ENCODE data around the gene PKD1.
"Not testable (repeated sequence)": the region's sequence is repeated elsewhere in the genome, so short reads cannot be mapped to it uniquely, and the experiment has no call there.

The PKD1 gene

DNA sequence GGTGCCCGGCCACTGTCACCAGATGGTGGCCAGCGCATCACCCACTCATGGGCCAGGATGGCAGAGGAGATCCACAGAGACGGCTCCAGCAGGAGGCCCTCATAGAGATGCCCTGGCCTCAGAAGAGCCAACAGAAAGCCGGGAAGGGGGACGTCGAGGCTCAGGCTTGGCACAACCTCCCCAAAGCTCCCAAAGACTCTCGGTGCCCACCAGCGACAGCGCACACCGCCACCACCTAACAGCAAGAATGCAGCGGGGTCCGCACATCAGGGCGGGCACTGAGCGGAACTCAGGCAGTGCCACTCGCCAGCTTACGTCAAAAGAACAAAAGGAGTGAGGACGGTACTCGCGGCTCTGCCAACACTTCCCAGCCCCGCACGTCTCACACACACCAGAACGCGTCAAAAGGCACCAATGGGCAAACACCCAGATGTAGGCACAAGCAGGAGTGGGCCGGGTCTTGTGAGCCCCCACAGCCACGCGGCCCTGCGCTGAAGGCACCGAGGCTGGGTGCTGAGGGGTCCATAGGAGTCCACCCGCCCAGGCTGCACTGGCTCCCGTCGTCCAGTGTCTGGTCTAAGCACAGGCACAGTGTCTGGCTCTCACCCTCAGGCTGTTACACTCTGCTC is 8.7 kb downstream of the PKD1 start:
- not testable (repeated sequence) for H3K36me3 ChIP-seq (ENCODE audit: insufficient read depth, low read length); H3K9me3 ChIP-seq (ENCODE audit: low read length); H3K27me3 ChIP-seq (ENCODE audit: control insufficient read depth in 1 of 2, insufficient read depth in 2 of 2, low read length in 2 of 2)
- H3K4me3 ChIP-seq (ENCODE audit: low read depth in 1 of 2, low read length in 2 of 2), result peak overlapping the region in 1 of 2 donors; percentile 0
- peaks cover 29% of the 10 kb centered on the region for H3K4me1 ChIP-seq (ENCODE audit: insufficient read depth, low read length)
- peak overlapping the region; percentile 90 for H3K27ac ChIP-seq (ENCODE audit: low read depth, low read length)
- H3K9ac ChIP-seq (ENCODE audit: low read length), result peak overlapping the region; percentile 57

GRCh38 chr16:2126161-2126743 is 9.4 kb downstream of the PKD1 start:
- Histone ChIP-seq H3K9ac (ENCODE audit: low read length) (peak overlapping the region; percentile 57), H3K4me1 (ENCODE audit: insufficient read depth, low read length) (peaks cover 29% of the 10 kb centered on the region), H3K27ac (ENCODE audit: low read depth, low read length) (peak overlapping the region; percentile 90)
- not testable (repeated sequence) for H3K36me3 ChIP-seq (ENCODE audit: insufficient read depth, low read length); H3K4me3 ChIP-seq (ENCODE audit: low read depth in 1 of 2, low read length in 2 of 2); H3K9me3 ChIP-seq (ENCODE audit: low read length); H3K27me3 ChIP-seq (ENCODE audit: control insufficient read depth in 1 of 2, insufficient read depth in 2 of 2, low read length in 2 of 2)

DNA sequence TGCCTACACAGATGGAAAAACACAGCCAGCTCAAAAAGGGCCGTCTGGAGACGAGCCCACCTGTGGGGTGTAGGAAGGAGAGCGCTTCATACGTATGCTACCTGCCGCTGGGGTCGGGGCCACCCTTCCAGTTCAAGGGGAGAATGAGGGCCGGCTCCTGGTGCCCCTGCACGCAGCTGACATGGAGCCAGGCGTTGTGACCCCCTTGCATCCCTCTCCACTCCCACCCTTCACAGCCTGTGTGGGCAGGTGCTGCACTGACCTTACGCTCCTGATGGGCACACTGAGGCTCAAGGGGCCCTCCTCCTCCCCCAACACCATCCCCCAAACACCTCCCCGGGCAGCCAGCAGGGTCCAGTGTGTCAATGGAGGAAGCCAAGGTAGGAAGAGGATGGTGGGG is 10.1 kb downstream of the PKD1 start:
- H3K36me3 ChIP-seq (ENCODE audit: insufficient read depth, low read length); H3K27me3 ChIP-seq (ENCODE audit: control insufficient read depth in 1 of 2, insufficient read depth in 2 of 2, low read length in 2 of 2); H3K9me3 ChIP-seq (ENCODE audit: low read length): not testable (repeated sequence)
- Histone ChIP-seq H3K9ac (ENCODE audit: low read length) (peak overlapping the region; percentile 49), H3K27ac (ENCODE audit: low read depth, low read length) (peak overlapping the region; percentile 66), H3K4me3 (ENCODE audit: low read depth in 1 of 2, low read length in 2 of 2) (peak overlapping the region; percentile 12 to 50), H3K4me1 (ENCODE audit: insufficient read depth, low read length) (peaks cover 29% of the 10 kb centered on the region)

DNA sequence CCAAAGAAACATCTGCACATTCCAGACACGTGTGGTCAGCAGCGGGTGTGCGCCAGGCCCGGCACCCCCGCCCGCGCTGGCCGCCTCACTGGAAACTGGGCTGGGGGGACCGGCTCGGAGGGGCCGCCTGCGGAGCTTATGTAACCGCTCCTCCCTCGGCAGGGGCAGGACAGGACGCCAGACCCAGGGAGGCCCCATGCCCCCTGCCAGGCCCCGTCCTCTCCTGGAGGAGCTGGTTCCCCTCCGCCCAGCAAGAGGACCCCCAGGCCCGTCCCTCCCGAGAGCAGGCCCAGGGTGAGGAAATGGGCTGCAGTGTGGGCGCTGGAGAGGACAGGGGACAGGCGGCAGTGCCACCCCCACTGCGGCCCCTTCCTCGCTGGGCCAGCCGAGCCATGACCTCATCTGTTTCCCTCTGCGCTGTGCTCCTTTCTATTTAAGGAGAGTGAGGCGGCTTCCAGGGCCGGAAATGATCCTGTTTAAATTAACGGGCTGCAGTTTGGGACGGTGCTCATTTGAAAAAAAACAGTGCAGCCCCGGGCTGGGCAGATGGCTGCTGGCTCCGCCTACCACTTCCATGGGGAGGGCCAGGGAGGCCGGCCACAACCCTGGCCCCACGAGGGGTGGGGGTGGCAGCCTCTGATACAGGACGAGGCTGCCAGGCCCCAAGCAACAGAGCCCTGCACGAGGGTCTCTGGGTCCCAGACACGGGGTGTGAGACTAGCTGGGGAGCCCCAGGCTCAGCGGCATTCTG is 10.8 kb downstream of the PKD1 start:
- peak overlapping the region; percentile 26 to 50 for H3K4me3 ChIP-seq (ENCODE audit: low read depth in 1 of 2, low read length in 2 of 2)
- not testable (repeated sequence) for H3K36me3 ChIP-seq (ENCODE audit: insufficient read depth, low read length); H3K27me3 ChIP-seq (ENCODE audit: control insufficient read depth in 1 of 2, insufficient read depth in 2 of 2, low read length in 2 of 2); H3K9me3 ChIP-seq (ENCODE audit: low read length)
- peak overlapping the region; percentile 66 for H3K27ac ChIP-seq (ENCODE audit: low read depth, low read length)
- peaks cover 33% of the 10 kb centered on the region for H3K4me1 ChIP-seq (ENCODE audit: insufficient read depth, low read length)
- peak overlapping the region; percentile 49 for H3K9ac ChIP-seq (ENCODE audit: low read length)

DNA sequence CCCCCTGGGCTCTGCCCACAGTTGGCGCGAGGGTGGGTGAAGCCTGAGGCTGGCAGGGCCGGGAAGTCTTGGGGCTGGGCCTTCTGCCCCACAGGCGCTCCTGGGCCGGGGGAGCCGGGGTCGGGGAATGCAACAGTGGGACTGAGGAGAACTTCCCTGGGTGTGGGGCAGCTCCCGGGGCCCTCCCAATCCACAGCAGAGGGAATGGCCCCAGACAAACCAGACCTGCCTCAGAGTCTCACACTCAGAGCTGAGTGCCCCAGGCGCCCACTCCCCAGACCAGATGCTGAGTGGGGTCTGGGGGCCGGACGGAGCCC is 11.4 kb downstream of the PKD1 start:
- peak overlapping the region; percentile 44 for H3K9ac ChIP-seq (ENCODE audit: low read length)
- H3K36me3 ChIP-seq (ENCODE audit: insufficient read depth, low read length); H3K27me3 ChIP-seq (ENCODE audit: control insufficient read depth in 1 of 2, insufficient read depth in 2 of 2, low read length in 2 of 2); H3K9me3 ChIP-seq (ENCODE audit: low read length): not testable (repeated sequence)
- peak overlapping the region; percentile 66 for H3K27ac ChIP-seq (ENCODE audit: low read depth, low read length)
- H3K4me3 ChIP-seq (ENCODE audit: low read depth in 1 of 2, low read length in 2 of 2), result peak overlapping the region in 1 of 2 donors; percentile 26
- H3K4me1 ChIP-seq (ENCODE audit: insufficient read depth, low read length), result peaks cover 33% of the 10 kb centered on the region

GRCh38 chr16:2123706-2124376 is 11.9 kb downstream of the PKD1 start:
- peak overlapping the region; percentile 44 for H3K9ac ChIP-seq (ENCODE audit: low read length)
- H3K4me3 ChIP-seq (ENCODE audit: low read depth in 1 of 2, low read length in 2 of 2); H3K27me3 ChIP-seq (ENCODE audit: control insufficient read depth in 1 of 2, insufficient read depth in 2 of 2, low read length in 2 of 2); H3K9me3 ChIP-seq (ENCODE audit: low read length); H3K36me3 ChIP-seq (ENCODE audit: insufficient read depth, low read length): not testable (repeated sequence)
- H3K27ac ChIP-seq (ENCODE audit: low read depth, low read length), result peak overlapping the region; percentile 66
- peaks cover 32% of the 10 kb centered on the region for H3K4me1 ChIP-seq (ENCODE audit: insufficient read depth, low read length)

- H3K4me3 ChIP-seq (ENCODE audit: low read depth in 1 of 2, low read length in 2 of 2); H3K36me3 ChIP-seq (ENCODE audit: insufficient read depth, low read length); H3K27me3 ChIP-seq (ENCODE audit: control insufficient read depth in 1 of 2, insufficient read depth in 2 of 2, low read length in 2 of 2); H3K9me3 ChIP-seq (ENCODE audit: low read length): not testable (repeated sequence)
- Histone ChIP-seq H3K4me1 (ENCODE audit: insufficient read depth, low read length) (peaks cover 26% of the 10 kb centered on the region), H3K9ac (ENCODE audit: low read length) (peak overlapping the region; percentile 71), H3K27ac (ENCODE audit: low read depth, low read length) (peak overlapping the region; percentile 76)
Measured at GRCh38 chr16:2122934-2123683, 12.6 kb downstream of the PKD1 start.

GRCh38 chr16:2122429-2122828 is 13.3 kb downstream of the PKD1 start:
- Histone ChIP-seq H3K36me3 (ENCODE audit: insufficient read depth, low read length) (no peaks in the 10 kb centered on the region), H3K9me3 (ENCODE audit: low read length) (no peaks in the 10 kb centered on the region), H3K4me3 (ENCODE audit: low read depth in 1 of 2, low read length in 2 of 2) (no peak overlapping the region), H3K4me1 (ENCODE audit: insufficient read depth, low read length) (peaks cover 25% of the 10 kb centered on the region), H3K9ac (ENCODE audit: low read length) (peak overlapping the region; percentile 71), H3K27me3 (ENCODE audit: control insufficient read depth in 1 of 2, insufficient read depth in 2 of 2, low read length in 2 of 2) (no peaks in the 10 kb centered on the region), H3K27ac (ENCODE audit: low read depth, low read length) (peak overlapping the region; percentile 76)

GRCh38 chr16:2121853-2122252 is 13.8 kb downstream of the PKD1 start:
- Histone ChIP-seq H3K27me3 (ENCODE audit: control insufficient read depth in 1 of 2, insufficient read depth in 2 of 2, low read length in 2 of 2) (no peaks in the 10 kb centered on the region), H3K9me3 (ENCODE audit: low read length) (no peaks in the 10 kb centered on the region), H3K36me3 (ENCODE audit: insufficient read depth, low read length) (no peaks in the 10 kb centered on the region), H3K4me3 (ENCODE audit: low read depth in 1 of 2, low read length in 2 of 2) (no peak overlapping the region), H3K9ac (ENCODE audit: low read length) (peak overlapping the region; percentile 33), H3K4me1 (ENCODE audit: insufficient read depth, low read length) (peaks cover 19% of the 10 kb centered on the region), H3K27ac (ENCODE audit: low read depth, low read length) (peak overlapping the region; percentile 93)

- not testable (repeated sequence) for H3K9me3 ChIP-seq (ENCODE audit: low read length); H3K36me3 ChIP-seq (ENCODE audit: insufficient read depth, low read length); H3K27me3 ChIP-seq (ENCODE audit: control insufficient read depth in 1 of 2, insufficient read depth in 2 of 2, low read length in 2 of 2); H3K4me3 ChIP-seq (ENCODE audit: low read depth in 1 of 2, low read length in 2 of 2)
- Histone ChIP-seq H3K4me1 (ENCODE audit: insufficient read depth, low read length) (peaks cover 16% of the 10 kb centered on the region), H3K9ac (ENCODE audit: low read length) (peak overlapping the region; percentile 33), H3K27ac (ENCODE audit: low read depth, low read length) (peak overlapping the region; percentile 93)
Measured at GRCh38 chr16:2121325-2121724, 14.4 kb downstream of the PKD1 start.

All from muscle layer of colon (tissue), 2 donors.